HG02981 (cell line): ENCODE results near the gene HOXD1.

Experiments used
- ATAC-seq: cut with Tn5 transposase; IDR thresholded peaks from one replicate; pipeline ENCODE4 v1.9.1; 2021; ENCODE audit warnings: mild to moderate bottlenecking, moderate library complexity; ENCODE audit not compliant: unreplicated experiment

HOXD1 gene

DNA sequence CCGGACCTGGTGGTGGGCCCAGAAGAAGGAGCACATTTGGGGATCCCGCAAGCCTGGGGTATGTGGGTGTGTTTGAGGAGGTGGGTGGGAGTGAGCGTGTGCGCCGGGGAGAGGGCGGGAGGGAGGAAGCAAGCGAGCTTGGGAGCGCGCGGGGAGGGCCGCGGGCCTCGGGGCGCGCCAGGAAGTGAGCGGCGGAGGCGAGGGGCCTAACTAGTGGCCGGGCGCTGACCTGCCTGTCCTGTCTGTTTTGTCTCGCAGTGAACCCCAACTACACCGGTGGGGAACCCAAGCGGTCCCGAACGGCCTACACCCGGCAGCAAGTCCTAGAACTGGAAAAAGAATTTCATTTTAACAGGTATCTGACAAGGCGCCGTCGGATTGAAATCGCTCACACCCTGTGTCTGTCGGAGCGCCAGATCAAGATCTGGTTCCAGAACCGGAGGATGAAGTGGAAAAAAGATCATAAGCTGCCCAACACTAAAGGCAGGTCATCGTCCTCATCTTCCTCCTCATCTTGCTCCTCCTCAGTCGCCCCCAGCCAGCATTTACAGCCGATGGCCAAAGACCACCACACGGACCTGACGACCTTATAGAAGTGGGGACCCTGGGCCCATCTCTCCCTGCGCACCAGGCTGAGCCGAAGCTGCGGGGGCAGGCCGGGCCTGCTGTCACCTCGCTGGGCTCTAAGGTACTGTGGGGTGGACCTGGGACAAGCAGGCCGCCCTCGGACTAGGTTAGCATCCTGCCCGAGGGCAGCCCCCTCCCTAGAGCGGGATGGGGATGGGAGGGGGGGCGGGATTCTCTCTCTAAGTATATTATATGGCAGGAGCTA, 35.9 kb upstream of the HOXD1 start:
- ATAC-seq, result no peak

DNA sequence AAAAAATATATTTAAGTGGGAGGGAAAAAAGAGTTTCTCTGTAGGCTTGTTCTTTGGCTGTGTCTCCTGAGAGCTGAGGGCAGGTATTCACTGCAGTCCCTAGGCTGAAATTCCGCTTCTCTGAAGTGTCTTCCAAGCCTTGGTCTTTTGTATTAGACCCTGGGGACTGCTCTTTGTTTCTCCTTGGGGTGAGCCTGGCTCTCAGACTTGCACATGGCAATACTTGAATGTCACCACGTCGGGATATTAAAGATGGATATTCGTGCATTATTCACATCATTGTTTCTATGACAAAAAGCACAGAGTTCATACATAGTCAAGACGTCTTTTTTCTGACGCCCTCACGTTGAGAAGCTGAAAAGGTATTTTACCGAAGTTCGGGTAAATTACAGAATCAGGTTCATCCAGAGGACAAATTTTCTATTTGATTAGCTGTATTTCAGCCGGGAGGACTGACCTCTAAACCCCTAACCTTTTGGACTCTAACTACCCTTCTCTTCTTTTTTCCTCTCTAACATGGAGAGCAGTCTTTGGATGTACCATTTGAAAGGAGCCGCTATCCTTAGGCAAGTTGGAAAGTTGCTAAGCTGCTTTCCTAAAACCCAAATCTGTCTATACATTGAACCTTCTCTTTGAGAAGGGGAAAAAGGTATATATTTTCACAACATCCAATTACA, 33.8 kb upstream of the HOXD1 start:
- ATAC-seq, result no peak

DNA sequence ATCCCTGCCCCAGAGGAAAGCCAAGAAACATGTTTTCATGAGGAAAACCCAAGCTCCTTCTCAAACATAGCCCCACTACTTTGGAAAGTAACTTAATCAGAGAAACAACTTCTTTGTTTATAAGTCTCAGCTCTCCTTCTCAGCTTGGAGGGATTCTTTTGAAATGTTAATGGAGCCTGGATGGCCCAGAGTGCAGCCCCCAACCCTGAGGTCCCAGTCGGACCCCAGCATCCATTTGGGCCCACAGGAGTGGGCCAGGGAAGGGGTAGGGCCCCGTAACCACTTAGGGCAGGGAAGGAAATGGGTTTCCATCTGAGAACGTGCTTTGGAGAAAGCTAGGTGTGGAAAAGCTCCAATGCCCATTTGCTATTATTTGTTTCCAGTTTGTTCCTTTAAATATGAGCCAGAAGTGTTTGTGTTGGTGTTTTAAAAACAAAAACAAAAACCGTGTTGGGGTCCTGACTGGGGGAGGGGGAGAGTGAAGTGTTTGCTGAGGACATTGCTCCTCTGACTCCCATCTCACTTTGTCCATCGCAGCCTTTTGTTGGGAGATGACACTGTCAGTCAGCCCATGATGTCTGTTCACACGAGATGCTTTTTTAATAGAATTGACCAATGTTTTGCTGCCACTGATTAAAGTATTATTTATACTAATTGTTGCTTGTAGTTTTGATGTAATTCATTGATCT, 33.0 kb upstream of the HOXD1 start:
- no peak for ATAC-seq

DNA sequence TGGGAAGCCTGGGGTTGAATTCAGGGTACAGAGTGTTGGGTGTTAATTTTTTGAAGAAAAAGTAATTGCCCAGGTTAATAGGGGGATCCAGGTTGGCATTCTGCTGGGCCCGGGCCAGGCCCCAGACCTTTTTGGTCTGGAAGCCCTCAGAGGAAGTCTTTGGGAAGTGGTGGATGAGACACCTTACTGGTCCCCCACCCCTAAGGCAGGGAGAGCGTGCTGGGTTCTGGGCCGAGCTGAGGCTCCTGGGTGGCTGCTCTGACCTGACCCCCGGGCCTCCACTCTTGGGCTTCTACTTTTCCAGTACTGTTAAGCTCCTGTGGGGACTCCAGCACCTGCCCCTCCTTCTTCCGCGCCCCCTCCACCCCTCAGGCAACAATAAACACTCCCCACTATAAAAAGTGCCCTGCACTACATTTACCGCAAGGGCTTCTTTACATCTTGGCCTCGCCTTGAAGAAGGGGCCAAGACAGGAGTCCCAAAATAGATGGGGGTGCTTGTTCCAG, 32.1 kb upstream of the HOXD1 start:
- ATAC-seq, result no peak

DNA sequence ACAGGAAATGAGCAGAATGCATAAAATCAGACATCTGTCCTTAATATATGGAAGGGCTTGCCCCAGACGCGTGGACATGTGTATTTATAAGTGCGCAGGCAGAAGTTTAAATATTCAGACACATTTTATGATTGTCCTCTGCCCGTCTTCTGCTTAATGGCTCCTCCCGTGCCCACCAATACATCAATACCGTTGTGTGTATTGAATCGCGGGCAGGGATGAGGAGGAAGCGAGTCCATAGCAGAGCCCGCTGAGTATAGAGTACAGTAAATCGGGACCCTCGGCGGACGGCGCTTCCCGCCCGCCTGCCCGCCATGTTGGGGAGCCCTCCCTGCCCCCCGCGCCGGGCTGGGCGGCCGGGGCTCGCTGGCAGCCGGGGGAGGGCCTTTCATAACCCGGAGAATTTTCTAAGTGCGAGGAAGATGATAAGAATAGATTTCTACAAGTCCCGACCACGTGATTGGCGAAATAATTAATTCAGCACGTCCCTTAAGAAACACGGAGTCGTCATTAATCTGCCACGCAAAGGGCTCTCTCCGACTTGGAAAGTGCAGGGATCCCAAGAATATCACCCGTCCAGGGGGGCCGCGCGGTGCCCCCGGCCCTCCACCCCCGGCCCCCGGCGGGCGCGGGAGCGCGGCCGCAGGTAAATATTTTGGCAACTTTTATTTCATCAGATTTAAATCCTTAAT, 31.5 kb upstream of the HOXD1 start, which contains the start of gene HOXD3:
Gene HOXD3 (plus strand): TSS at position 501 of the 692 bp plus-strand sequence. CDS start 11,808 bp downstream, outside the sequence.
- ATAC-seq, result no peak

DNA sequence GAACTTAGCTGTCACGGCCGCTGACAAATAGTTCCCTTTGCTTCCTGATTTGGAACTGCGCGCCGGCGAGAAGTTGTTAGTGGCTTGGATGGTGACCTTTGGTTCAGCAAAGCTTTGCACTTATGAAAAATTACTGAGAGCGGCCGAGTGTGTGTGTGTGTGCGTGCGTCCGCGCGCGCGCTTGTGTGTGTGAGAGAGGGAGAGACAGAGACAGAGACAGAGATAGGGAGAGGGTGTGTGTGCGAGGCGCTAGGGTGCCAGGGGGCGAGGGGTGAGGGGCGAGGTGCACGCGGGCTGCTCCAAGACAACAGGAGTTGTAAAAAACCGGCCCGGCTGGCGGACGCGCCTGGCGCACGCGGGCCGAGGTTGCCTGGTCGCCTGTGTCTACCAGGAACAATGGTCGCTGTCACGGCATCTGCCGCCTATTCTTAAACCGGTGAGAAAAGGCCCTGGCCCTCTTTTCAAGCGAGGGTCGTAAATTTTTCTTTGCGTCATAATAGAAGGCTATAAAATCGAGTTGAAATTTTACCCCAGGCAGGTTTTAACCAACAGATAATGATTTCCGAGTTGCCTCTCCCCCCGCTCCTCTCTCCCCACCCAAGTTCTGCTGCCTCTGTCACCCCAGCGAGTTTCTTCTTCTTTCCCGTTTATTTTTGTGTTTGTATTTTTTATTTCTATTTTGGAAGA, 30.8 kb upstream of the HOXD1 start:
- no peak for ATAC-seq

DNA sequence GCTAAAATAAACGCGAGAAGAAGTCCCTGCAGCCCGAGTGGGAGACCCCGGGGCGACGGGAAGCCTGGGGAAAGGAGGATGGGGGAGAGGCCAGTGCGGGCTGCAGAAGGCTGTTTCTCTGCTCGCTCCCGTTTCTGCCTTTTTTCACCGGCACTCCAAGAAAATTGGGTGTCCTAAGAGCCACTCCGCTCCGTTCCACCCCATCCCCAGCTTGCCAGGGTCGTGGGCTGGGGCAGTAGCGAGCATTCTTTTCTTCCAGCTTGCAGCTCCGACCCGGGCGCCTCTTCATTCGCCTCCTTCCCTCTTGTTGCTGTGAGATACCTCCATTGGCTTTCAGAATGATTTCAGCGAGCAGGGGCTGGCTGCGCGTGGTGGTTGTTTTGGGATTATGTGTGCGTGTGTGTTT, 30.3 kb upstream of the HOXD1 start:
- no peak for ATAC-seq

DNA sequence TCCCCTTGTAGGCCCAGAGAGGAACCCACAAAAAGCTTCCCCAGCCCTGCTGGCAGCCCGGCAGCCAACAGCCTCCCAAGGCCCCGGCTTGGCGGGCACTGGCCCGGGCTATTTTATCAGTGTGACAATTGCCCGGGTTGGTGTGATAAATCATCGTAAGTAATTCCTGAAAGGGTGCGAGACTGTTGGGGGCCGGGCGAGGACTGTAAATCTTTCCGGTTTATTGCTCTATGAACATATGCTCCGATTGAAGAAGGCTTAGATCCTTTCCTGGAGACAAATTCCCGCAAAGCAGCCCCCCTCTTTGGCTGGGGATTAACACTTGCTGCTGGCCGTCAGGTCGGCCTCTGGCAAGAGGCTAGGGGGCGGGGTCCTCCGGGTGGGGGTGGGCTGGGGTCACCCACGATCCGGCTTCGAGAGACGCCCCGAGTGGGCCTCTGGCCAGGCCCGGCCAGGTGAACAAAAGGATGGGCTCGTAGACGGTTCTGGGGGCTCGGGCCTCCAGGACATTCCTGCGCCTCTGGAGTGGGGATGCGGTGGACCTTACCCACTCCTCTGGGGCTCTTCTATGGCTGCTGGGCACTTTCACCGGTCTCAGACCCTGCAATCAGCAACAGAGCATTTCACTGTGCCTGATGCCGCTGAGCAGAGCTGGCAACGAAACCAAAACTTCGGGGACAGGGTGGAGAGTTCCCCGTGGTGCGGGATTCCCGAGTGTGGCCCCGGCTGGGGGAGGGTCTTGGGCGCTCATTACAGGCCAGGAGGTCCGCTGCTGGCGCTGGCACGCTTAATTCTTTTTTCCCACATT, 29.4 kb upstream of the HOXD1 start:
- ATAC-seq, result no peak

DNA sequence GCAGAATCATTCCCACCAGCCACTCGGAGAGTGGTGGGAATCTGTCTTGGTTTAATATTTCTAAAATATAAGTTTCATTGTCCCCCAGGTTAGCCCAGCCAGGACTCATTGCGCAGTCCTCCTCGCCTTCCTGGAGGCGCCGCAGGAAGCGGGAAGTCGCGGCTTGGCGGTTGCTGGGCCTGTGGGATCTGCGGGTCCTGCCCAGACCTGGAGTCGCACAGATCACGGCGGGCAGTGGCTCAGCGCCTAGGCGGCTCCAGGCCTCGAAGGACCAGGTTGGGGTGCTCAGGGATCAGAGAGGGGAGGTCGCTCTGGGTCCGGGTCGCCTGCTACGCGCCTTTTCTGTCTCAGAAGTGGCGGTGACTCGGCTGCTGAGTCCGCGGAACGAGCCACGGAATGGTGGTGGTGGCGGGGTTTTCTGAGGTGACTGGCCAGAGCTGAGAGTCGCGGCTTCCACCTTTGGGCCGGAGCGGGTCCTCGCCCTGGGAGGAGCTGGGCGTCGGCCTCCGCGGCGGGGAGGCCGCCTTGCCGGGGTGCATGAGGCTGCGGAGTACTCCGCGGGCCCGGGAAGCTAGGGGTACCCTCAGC, 28.7 kb upstream of the HOXD1 start:
- no peak for ATAC-seq

DNA sequence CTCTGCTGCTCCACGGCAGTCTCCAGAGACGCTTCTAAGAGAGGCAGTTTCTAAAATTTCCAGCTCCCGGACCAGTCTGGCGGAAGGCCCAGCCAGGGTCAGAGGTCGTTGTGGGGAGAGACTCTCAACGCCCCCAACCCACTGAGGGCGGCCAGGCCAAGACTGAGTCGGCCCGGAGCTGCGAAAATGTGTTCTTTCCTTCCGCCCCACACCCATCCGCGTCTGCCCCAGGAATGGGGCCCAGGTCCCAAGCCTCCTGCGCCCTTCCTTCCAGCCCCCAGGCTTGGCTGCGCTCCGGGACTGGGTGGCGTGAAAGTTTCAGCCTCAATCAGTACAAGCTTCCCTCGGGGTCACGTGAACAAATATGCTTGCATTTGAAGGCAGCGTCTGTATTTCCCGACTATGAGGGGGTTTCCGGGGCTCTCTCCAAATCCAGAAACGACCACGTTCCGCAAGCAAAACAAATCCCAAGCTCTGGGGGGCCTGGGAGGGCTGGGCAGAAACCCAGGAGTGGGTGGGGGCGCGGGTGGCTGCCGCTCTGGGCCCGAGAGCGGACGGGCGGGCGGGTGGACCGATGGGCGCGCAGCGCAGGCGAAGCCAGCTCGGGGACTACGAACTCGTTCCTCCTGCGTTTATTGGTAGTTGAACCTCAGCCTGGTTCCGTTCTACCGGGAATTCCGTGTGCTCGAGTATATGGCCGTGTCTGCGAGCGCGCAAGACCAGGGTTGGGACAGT, 28.1 kb upstream of the HOXD1 start:
- ATAC-seq, result no peak

DNA sequence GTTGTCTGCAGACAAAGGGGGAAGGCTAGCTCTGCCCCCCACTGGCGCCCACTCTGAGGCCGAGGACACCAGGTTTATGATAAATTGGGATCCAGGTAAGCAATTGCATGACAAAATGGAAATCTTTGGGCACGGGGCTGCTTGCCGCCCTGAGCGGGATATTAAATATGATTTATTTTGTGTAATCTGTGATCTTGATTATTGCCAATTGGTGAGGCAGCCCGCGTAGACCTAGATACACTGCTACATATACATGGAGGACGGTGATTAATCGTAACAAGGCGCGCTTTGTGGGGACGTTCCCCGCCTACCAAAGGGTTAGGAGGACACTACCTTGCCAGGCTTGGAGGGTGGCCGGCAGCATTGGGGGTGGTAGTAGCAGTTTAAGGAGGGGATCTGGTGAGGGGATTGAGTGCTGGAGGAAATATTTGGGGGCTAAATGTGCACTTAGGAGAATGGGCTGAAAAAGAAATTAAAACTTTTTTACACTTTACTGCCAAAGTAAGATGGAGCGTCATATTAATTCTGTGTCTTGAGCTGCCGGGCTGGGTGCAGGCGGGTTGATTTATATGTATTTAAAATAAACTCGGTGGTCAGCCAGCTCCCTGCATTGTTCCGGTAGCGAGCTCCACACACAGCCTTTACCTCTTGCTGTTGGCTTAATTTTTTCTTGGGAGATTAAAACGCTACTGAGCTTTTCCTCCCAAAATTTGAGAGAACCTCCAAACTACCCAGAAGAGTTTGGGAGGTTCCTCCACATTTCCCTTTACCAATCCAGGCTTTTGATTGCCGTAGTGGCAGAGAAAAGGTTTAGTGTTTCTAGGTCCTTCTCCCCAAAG, 27.3 kb upstream of the HOXD1 start:
- ATAC-seq, result no peak

DNA sequence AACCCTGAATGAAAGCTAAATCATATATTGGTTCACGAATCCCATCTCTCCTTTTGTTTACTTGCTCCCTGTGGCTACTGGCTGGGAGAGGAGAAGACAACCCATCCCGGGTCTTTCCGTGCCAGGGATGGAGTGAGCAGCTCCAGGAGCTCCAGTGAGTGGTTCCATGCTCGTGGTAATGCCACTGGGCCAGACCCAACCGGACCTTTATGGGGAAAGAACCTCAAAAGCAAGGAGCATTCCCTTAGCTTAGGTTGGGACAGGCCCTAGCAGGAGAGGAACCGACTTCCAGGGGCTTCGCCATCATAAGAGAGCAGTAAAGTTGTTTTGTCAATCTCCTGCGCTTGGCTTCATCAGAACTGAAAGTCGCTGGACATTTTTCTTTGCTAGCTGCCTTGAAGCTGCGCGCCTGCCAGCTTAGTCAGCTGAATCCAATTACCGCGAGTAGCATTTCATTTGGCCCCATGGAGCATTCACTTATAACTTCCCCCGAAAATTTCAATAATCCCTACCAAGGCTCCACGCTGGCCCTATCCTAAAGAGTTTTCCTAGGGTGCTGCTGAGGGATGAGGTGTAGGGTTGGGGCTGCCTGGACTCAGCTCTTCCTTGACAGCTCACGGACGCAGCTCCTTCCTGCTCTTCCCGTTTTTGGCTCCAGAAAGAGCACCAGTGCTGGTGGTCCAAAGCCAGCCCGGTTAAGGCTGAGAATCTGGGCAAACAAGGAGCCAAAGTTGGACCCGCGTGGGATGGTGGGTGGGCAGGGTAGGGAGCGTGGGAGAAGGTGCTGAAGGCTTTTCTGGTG, 26.4 kb upstream of the HOXD1 start:
- no peak for ATAC-seq

DNA sequence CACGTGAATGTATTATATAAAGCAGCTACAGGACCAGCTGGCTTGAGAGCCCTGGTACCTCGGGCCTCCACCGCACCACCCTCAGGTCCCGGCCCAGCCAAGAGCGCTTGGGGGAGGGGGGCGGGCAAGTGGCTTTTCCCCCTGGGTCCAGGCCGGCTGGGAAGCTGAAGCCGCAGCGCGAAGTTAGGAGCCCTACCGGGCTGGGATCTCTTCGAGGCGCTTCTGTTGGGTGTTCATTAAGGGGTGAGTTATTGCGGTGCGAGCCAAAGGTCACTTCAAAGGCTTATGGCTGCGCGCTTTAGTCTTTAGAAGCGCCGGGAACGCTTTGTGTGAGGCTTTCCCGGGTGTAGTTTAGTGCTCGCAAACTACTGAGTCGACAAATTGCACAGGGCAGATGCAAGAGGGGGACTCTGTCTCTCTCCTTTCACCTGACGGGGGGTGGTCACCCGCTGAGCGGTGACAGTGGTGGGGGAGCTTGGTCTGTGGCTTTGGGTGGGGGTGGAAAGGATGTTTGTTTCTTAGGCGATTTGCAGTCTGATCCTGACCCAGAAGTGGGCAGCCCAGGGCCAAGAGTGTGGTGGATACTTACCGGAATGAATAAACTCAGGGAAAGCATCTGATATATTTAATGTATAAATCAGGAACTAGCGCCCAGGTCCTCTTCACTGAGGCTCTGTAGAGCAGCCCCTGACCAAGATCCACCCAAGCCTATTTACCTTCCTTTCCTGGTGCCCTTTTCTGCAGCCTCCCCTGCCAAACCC, 25.4 kb upstream of the HOXD1 start:
- ATAC-seq, result no peak

DNA sequence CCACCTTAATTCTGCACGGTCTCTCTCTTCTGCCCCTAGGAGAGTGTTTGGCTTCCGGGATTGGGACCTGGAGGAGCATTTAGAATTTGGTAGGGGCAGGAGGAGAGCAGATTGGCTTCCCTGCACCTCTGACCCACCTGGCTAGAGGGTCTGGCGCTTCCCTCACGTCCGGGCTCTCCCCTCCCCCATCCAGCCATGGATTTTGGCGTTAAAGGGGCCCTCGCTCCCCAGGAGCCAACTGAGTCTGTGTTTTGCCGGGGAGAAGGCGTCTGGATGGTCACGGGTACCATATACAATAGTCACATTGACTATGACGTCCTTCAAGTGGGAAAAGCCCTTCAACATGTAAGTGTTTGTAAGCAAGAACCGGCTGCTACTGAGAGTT, 24.8 kb upstream of the HOXD1 start:
- no peak for ATAC-seq

DNA sequence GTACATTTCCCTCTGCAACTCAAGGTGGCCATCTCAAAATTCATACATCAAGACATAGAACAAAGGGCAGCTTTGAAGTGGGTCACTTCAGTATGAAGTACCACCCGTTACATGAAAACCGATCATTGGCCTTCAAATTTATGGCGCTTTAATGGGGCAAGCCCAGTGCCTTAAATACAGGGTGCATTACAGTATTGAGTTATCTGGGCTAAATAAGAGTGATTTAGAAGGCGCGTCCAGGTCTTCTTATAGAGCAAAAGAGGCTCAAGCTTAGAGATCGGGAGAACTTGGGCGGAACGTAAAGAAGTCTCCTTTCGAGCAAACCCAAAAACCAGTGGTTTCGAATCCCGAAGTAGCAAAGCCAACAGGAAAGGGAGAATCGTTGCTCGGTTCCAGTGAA, 24.3 kb upstream of the HOXD1 start:
- ATAC-seq, result no peak
